Stimulated activated naive CD4-positive, alpha-beta T cell (primary cell): ENCODE measurements around the gene BTBD9.

Experiments used
- DNase-seq, 6 experiments: peaks; one replicate each; lab custom pipeline; 2025; lab: John Stamatoyannopoulos, UW

The BTBD9 gene

GRCh38 chr6:38176797-38177751 is 462.7 kb downstream of the BTBD9 start:
- DNase-seq, result no peak

- no peak for DNase-seq
Observed at GRCh38 chr6:38175786-38176185, 463.9 kb downstream of the BTBD9 start.

GRCh38 chr6:38174806-38175495 is 464.8 kb downstream of the BTBD9 start:
- no peak for DNase-seq

GRCh38 chr6:38174315-38174714 is 465.4 kb downstream of the BTBD9 start:
- no peak for DNase-seq

GRCh38 chr6:38173909-38174308 is 465.8 kb downstream of the BTBD9 start:
- no peak for DNase-seq

GRCh38 chr6:38172739-38173410 is 466.9 kb downstream of the BTBD9 start:
- no peak for DNase-seq

- DNase-seq, result no peak
Observed at GRCh38 chr6:38171997-38172738, 467.6 kb downstream of the BTBD9 start.

GRCh38 chr6:38170666-38171355 is 468.9 kb downstream of the BTBD9 start:
- DNase-seq, result no peak

- DNase-seq, result no peak
Observed at GRCh38 chr6:38169977-38170526, 469.7 kb downstream of the BTBD9 start.

- DNase-seq, result no peak
Observed at GRCh38 chr6:38169221-38169976, 470.3 kb downstream of the BTBD9 start.

GRCh38 chr6:38168699-38169098 is 471.0 kb downstream of the BTBD9 start:
- no peak for DNase-seq

GRCh38 chr6:38168126-38168525 is 471.6 kb downstream of the BTBD9 start:
- DNase-seq, result no peak

GRCh38 chr6:38167598-38167997 is 472.1 kb downstream of the BTBD9 start:
- no peak for DNase-seq

- no peak for DNase-seq
Observed at GRCh38 chr6:38166411-38167240, 473.1 kb downstream of the BTBD9 start.

GRCh38 chr6:38164671-38165108 is 475.0 kb downstream of the BTBD9 start:
- DNase-seq, result no peak

- no peak for DNase-seq
Observed at GRCh38 chr6:38164131-38164481, 475.6 kb downstream of the BTBD9 start.

GRCh38 chr6:38163186-38164130 is 476.3 kb downstream of the BTBD9 start:
- no peak for DNase-seq

GRCh38 chr6:38162493-38163185 is 477.1 kb downstream of the BTBD9 start:
- DNase-seq, result no peak
